ENCODE results near the gene KRTAP12-3. TPM values are rescaled to one million over a fixed set of nuclear protein-coding genes. Genes with fewer than 3 reads are reported as not detected.
"Not testable (repeated sequence)": the region's sequence is repeated elsewhere in the genome, so short reads cannot be mapped to it uniquely, and the experiment has no call there.

KRTAP12-3 gene
- total RNA-seq, 3 donors from 2014 or later = not detected

- no peak within 1 kb of the TSS for H3K4me3 ChIP-seq
- TF ChIP-seq CTCF (IDR thresholded peaks at IDR 0.05) (no peak), POLR2AphosphoS5 (IDR thresholded peaks at IDR 0.05) (no peak), POLR2A (IDR thresholded peaks at IDR 0.05) (no peak)
- H3K9me3 ChIP-seq = peaks cover 11 to 14% of the 10 kb centered on the region in 2 donors
- H3K27me3 ChIP-seq = peaks cover 0 to 10% of the 10 kb centered on the region in 2 donors
- no peak within 1 kb of the TSS for H3K27ac ChIP-seq
- H3K4me1 ChIP-seq = no peaks in the 10 kb centered on the region
- intact Hi-C loops (cut with DNase I; ENCODE audit: low total_unique reads) = no loop called here
- H3K36me3 ChIP-seq = no peaks in the 10 kb centered on the region
- no peak for DNase-seq (ENCODE audit: low spot score in 2 of 2)
These were observed 3.1 kb upstream of the KRTAP12-3 start, which contains the start of gene KRTAP12-4 for GRCh38 chr21:44654576-44655175. KRTAP12-4 (minus strand) TSS chr21:44654659; CDS start chr21:44654614, 45 bp downstream.

DNA sequence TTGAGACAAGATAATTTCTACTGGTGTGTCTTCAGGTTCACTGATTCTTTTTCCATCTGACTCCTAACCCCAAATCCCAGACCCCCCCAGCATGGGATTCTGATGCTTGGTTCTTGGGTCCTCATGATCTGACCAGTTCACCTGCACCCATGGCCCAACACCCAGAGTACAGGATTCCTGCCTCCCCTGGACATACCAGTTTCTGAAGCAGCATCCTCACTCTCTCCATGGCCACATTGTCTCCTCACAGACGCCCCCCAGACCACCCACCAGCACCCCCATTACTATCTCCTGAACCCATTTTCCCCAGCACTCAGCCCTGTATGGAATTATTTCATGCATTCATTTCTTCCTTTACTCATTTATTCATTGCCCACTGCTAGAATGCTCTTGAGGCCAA is 864 bp upstream of the KRTAP12-3 start:
- no peaks in the 10 kb centered on the region for H3K36me3 ChIP-seq
- no peak for TF ChIP-seq POLR2A (IDR thresholded peaks at IDR 0.05)
- no peak for TF ChIP-seq CTCF (IDR thresholded peaks at IDR 0.05)
- TF ChIP-seq POLR2AphosphoS5 (IDR thresholded peaks at IDR 0.05) = no peak
- no peak for DNase-seq (ENCODE audit: low spot score in 2 of 2)
- no peak overlapping the region for H3K27ac ChIP-seq
- peaks cover 0 to 10% of the 10 kb centered on the region in 2 donors for H3K27me3 ChIP-seq
- H3K9me3 ChIP-seq = peaks cover 11 to 14% of the 10 kb centered on the region in 2 donors
- intact Hi-C loops (cut with DNase I; ENCODE audit: low total_unique reads) = no loop called here
- no peak overlapping the region for H3K4me3 ChIP-seq
- no peaks in the 10 kb centered on the region for H3K4me1 ChIP-seq

GRCh38 chr21:44658541-44658910 is 794 bp downstream of the KRTAP12-3 start:
- Histone ChIP-seq H3K27ac (no peak overlapping the region), H3K4me1 (no peaks in the 10 kb centered on the region), H3K27me3 (peaks cover 0 to 10% of the 10 kb centered on the region in 2 donors), H3K4me3 (no peak overlapping the region), H3K9me3 (peaks cover 11 to 14% of the 10 kb centered on the region in 2 donors), H3K36me3 (no peaks in the 10 kb centered on the region)
- intact Hi-C loops (cut with DNase I; ENCODE audit: low total_unique reads) = no loop called here
- no peak for DNase-seq (ENCODE audit: low spot score in 2 of 2)
- no peak for TF ChIP-seq CTCF (IDR thresholded peaks at IDR 0.05)
- no peak for TF ChIP-seq POLR2AphosphoS5 (IDR thresholded peaks at IDR 0.05)
- no peak for TF ChIP-seq POLR2A (IDR thresholded peaks at IDR 0.05)

GRCh38 chr21:44658913-44659595 is 1.3 kb downstream of the KRTAP12-3 start:
- Histone ChIP-seq H3K4me3 (no peak overlapping the region), H3K9me3 (peaks cover 11 to 13% of the 10 kb centered on the region in 2 donors), H3K4me1 (no peaks in the 10 kb centered on the region), H3K27ac (no peak overlapping the region), H3K36me3 (no peaks in the 10 kb centered on the region), H3K27me3 (peaks cover 0 to 10% of the 10 kb centered on the region in 2 donors)
- DNase-seq (ENCODE audit: low spot score in 2 of 2) = no peak
- no peak for TF ChIP-seq CTCF (IDR thresholded peaks at IDR 0.05)
- TF ChIP-seq POLR2AphosphoS5 (IDR thresholded peaks at IDR 0.05) = no peak
- TF ChIP-seq POLR2A (IDR thresholded peaks at IDR 0.05) = no peak
- intact Hi-C loops (cut with DNase I; ENCODE audit: low total_unique reads) = no loop called here

DNA sequence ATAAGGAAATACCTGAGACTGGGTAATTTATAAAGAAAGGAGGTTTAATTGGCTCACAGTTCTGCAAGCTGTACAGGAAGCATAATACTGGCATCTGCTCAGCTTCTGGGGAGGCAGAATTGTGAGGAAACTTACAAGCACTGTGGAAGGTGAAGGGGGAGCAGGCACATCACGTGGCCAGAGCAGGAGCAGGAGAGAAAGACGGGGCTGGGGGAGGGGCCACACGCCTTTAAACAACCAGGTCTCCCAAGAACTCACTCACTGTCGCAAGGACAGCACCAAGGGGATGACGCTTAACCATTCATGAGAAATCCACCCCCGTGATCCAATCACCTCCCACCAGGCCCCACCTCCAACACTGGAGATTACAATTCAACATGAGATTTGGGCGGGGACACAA is 3.8 kb downstream of the KRTAP12-3 start:
- H3K27me3 ChIP-seq; H3K36me3 ChIP-seq; H3K4me1 ChIP-seq; H3K9me3 ChIP-seq; DNase-seq (ENCODE audit: low spot score in 2 of 2); H3K4me3 ChIP-seq; H3K27ac ChIP-seq; intact Hi-C loops (cut with DNase I; ENCODE audit: low total_unique reads): not testable (repeated sequence)

All from breast epithelium (tissue), 4 donors.